ENCODE results near the gene CC2D1A. TPM values are rescaled to one million over a fixed set of nuclear protein-coding genes. Genes with fewer than 3 reads are reported as not detected.
"Not testable (repeated sequence)": the region's sequence is repeated elsewhere in the genome, so short reads cannot be mapped to it uniquely, and the experiment has no call there.

Gene CC2D1A
- total RNA-seq, 1 donor from 2014 or later: 0.96 TPM

DNA sequence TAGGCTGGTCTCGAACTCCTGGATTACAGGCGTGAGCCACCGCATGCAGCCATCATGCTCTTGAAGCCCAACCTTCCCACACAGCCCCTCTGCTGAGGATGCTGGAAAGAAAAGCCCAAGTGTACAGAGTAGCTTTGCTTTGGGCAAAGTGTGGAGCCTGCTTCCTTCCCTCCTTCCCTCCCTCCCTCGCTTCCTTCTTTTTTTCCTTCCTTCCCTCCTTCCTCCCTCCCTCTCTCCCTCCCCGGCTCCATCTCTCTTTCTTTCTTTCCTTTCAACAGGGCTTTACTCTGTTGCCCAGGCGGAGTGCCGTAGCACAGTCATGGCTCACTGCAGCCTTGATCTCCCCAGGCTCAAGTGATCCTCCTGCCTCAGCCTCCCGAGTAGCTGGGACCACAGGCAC, 2.7 kb downstream of the CC2D1A start:
- DNase-seq (ENCODE audit: low spot score): no peak

- no peak for DNase-seq (ENCODE audit: low spot score)
Observed at GRCh38 chr19:13909430-13909829, 3.4 kb downstream of the CC2D1A start.

GRCh38 chr19:13913352-13913751, 7.4 kb downstream of the CC2D1A start:
- DNase-seq (ENCODE audit: low spot score): no peak

DNA sequence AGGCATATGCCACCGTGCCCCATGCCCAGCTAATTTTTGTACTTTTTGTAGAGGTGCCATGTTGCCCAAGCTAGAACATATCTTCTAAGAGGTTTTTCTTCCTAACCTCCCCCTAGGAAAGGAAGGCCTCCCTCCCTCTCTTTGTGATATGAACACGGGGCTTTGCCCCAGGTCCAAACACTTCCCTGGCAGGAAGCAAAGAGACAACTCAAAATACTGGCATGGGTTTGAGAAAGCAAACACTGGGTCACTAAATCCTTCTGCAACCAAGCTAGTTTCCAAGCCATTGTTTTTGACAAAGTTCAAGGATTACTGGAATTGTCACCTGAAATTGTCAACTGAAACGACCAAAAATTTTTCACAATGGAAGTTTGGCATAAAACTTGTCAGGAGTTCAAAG, 8.8 kb downstream of the CC2D1A start:
- DNase-seq (ENCODE audit: low spot score): no peak

DNA sequence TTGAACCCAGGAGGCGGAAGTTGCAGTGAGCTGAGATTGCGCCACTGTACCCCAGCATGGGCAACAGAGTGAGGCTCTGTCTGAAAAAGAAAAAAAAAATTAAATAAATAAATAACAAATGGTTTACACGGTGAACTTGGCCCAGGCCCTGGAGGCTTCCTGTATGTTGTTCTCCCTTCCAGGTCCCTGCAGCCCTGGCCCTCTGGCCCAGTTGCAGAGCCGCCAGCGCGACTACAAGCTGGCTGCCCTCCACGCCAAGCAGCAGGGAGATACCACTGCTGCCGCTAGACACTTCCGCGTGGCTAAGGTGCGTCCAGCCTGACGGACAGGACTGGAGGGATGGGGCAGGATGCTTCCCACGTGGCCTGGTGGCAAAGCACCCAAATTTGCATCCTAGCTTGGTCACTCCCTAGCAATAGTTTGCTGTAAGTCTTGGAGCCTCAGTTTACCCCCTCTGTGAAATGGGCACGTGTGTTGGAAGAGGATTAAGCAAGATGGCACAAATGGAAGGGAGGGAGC, 11.9 kb downstream of the CC2D1A start:
- DNase-seq (ENCODE audit: low spot score): no peak

DNA sequence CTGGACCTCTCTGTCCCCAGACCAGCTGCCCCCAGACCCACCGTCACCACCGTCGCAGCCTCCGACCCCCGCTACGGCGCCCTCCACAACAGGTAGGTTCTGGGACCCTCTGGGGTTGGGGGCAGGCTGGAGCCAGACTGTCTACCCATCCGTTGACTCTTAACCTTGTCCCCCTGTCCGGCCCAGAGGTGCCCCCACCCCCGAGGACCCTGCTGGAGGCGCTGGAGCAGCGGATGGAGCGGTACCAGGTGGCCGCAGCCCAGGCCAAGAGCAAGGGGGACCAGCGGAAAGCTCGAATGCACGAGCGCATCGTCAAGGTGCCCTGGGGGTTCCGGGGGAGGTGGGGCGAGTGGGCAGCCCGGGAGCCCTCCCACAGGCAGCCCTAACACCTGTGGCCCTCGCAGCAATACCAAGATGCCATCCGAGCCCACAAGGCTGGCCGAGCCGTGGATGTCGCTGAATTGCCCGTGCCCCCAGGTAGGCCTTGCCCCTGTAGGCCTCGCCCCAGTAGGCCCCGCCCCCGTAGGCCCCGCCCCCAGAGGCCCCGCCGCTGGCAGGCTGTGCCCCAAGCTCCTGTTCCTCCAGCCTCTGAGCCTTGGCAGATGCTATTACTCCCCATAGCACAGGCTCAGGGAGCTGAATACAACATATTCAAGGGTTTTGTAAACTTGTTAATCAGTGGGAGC, 12.9 kb downstream of the CC2D1A start:
- DNase-seq (ENCODE audit: low spot score): no peak

DNA sequence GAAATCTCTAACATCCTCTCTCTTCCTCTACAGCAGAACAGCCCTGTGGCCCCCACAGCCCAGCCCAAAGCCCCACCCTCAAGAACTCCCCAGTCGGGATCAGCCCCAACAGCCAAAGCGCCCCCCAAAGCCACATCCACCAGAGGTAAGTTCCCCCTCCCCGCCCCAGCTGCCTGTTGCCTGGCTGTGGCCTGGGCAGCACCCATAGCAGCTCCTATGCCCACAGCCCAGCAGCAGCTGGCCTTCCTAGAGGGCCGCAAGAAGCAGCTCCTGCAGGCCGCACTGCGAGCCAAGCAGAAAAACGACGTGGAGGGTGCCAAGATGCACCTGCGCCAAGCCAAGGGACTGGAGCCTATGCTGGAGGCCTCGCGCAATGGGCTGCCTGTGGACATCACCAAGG, 14.5 kb downstream of the CC2D1A start:
- DNase-seq (ENCODE audit: low spot score): no peak

GRCh38 chr19:13920940-13921747, 15.1 kb downstream of the CC2D1A start:
- peak; percentile 26 for DNase-seq (ENCODE audit: low spot score)

- not testable (repeated sequence) for DNase-seq (ENCODE audit: low spot score)
Observed at GRCh38 chr19:13922118-13922517, 16.1 kb downstream of the CC2D1A start.

GRCh38 chr19:13923194-13923987, 17.4 kb downstream of the CC2D1A start:
- DNase-seq (ENCODE audit: low spot score): no peak

- DNase-seq (ENCODE audit: low spot score): no peak
Observed at GRCh38 chr19:13926010-13926409, 20.0 kb downstream of the CC2D1A start.

DNA sequence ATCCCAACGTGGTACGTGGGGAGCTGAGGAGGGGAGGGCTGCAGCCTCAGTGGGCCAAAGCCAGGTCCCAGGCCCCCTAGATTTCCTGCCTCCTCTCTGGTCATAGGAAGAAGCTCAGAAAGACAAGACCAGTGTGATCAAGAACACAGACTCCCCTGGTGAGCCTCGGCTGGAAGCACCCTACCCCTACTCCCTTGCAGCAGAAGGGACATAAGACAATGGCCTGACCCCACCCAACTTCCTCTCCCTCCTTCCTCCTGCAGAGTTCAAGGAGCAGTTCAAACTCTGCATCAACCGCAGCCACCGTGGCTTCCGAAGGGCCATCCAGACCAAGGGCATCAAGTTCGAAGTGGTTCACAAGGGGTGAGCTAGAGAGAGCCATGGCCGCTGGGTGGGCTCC, 20.7 kb downstream of the CC2D1A start:
- no peak for DNase-seq (ENCODE audit: low spot score)

- peak; percentile 48 for DNase-seq (ENCODE audit: low spot score)
Observed at GRCh38 chr19:13929340-13929739, 23.3 kb downstream of the CC2D1A start.

DNA sequence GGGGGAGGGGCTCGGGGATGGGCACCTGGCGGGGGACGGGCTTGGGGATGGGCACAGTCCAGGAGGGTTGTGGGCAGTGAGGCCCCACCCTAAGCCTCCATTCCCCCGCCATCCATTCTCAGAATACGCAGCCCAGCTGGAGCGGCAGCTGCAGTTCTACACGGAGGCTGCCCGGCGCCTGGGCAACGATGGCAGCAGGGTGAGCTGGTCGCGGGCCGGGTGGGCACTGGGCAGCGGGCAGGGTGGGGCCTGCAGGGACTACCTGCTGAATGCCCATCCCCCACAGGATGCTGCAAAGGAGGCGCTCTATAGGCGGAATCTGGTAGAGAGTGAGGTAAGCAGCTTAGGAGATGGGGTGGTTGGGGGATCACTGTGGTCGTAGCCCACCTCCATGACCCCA, 24.0 kb downstream of the CC2D1A start:
- no peak for DNase-seq (ENCODE audit: low spot score)

DNA sequence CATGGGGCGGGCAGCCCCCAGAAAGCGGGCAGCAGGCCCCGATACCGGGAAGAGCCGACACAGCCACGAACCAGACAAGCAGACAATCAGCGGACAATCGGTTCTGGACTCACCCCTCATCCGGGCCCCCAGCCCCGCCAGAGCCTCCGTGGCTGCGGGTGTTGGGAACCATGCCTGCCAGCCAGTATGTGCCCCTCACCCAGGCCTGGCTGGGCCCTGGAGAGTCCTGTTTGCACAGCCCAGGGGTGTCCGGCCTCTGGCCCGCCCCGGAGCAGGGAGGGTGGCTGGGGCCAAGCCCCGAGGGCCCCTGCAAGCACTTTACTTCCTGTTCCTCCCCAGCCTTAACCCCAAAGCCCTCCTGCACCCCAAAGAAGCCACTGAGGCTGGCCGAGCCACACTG, 24.4 kb downstream of the CC2D1A start:
- DNase-seq (ENCODE audit: low spot score): no peak

DNA sequence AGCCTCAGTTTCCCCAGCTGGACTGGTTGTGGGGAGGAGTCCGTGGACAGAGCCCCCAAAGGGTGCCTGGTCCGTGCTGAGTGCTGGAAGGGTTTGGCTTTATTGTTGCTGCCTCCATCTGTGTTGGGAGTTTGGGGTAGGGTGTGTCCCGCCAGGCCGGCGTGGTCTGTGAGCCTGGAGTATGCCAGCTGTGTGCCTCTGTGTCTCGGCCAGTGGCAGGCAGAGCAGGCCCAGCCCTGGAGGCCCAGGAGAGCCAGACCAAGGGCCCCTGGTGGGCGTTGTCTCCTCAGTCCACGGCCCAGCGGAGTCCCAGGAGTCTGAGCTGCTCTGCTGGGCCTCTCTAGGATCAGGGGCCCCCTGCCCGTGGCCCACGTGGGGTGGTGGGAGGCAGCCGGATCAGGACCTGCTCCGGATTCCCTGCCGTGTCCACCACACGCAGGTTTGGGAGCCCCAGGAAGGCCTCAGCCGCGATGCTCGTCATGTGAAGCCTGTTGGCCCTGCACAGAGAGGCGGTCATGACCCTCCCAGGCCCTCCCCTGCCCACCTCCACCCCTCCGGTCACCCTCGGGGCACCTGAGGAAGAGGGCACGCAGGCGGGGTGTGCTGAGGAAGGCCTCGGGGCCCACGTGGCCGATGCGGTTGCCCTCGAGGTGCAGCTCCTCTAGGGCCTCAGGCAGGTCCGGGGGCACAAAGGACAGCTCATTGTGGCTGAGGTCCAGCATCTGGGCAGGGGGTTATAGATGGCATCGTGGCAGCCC, 25.6 kb downstream of the CC2D1A start:
- DNase-seq (ENCODE audit: low spot score): no peak

DNA sequence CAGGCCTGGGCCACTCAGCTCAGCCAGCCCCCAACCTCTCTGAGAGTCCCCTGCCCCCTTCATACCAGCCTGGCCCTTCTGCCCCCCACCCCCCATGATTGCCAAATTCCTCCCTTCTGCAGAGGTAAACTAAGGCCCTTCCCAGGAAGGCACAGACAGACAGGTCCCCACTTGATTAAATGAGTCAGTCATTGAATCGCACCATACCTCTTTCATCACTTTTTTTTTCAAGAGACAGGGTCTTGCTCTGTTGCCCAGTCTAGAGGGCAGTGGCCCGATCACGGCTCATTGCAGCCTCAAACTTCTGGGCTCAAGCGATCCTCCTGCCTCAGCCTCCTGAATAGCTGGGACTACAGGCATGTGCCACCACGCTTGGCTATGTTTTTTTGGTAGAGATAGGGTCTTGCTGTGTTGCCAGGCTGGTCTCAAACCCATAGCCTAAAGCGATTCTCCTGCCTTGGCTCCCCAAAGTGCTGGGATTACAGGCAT, 26.2 kb downstream of the CC2D1A start:
- DNase-seq (ENCODE audit: low spot score): no peak

DNA sequence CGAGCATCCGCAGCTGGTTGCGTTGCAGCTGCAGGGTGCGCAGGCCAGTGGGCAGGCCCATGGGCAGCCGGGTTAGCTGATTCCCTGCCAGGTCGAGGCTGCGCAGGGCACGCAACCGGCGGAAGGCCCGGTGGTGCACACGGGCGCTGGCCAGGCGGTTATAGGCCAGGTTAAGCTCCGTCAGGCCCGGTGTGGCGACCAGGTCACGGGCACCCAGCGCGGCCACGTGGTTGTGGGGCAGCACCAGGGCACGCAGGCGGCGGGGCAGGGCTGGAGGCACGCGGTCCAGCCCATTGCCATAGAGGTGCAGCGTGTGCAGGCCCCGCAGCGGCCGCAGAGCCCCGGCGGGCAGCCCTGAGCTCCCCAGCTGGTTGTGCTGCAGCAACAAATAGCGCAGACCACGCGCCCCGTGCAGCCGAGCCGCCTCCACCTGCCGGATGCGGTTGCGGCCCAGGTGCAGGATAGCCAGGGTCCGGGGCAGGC, 27.0 kb downstream of the CC2D1A start:
- no peak for DNase-seq (ENCODE audit: low spot score)

DNA sequence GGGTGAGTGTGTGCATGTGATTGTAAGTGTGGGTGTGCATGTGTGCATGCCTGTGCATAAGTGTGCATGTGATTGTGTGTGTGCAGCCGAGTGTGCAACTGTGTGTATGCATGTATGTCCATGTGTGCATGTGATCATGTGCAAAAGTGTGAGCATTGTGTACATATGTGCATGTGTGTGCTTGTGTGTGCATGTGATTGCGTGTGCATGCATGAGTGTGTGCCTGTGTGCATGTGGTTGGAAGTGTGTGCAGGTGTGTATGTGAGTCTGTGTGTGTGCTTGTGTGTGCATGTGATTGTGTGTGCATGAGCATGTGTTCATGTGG, 28.7 kb downstream of the CC2D1A start:
- no peak for DNase-seq (ENCODE audit: low spot score)

DNA sequence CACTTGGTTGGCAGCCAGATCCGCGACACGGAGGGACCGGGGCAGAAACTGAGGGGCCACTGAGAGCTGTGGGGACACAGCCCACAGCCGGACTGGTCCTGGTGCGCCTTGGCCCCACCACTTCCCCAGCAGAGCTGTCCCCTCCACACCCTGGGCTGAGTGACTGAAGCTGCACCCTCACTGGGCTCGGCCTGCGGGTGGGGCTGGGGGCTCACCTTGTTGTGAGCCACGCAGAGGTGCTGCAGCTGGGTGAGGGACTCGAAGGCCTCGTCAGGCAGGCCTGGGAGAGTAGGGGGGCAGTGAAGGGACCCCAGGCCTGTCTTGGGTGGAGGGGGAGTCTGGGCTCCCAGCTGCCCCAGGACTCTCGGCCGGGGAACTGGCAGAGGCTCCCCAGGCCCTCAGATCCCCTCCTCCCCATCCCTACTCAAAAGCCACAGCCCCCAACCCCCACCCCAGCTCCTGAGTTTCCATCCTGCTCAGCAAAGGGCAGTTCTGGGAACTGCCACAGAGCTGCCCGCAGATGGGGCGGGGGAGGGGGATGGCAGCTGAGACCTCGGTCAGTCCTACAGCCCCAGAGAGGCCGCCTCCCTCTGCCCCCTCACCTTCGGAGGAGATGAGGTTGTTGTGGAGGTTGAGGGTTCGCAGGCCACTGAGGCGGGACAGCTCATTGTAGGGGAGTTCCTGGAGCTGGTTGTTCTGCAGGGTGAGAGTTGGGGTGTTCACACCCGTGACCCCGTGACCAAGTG, 29.9 kb downstream of the CC2D1A start:
- no peak for DNase-seq (ENCODE audit: low spot score)

All from umbilical cord (tissue), 2 donors.